ENCODE results near the gene RASD1.

- TF ChIP-seq POLR2A (IDR thresholded peaks at IDR 0.05; ENCODE audit: low read length) (no peak), GATA1 (IDR thresholded peaks at IDR 0.05; ENCODE audit: low read depth, low read length) (no peak)
Observed at GRCh38 chr17:17467016-17467415, 29.2 kb downstream of the RASD1 start.

Measured in erythroblast (primary cell).